ENCODE results near the gene ZNF280A.
"Not testable (repeated sequence)": the region's sequence is repeated elsewhere in the genome, so short reads cannot be mapped to it uniquely, and the experiment has no call there.

- not testable (repeated sequence) for TF ChIP-seq POLR2A (IDR thresholded peaks at IDR 0.05; ENCODE audit: low read depth, low read length); EZH2 (IDR thresholded peaks at IDR 0.05; ENCODE audit: borderline replicate concordance, low read depth, low read length, severe bottlenecking); CTCF (IDR thresholded peaks at IDR 0.05; ENCODE audit: extremely low read depth in 1 of 2, insufficient read depth in 1 of 2, low read depth in 1 of 2, low read length in 2 of 2); JUN (IDR thresholded peaks at IDR 0.05; ENCODE audit: borderline replicate concordance, insufficient read depth, insufficient read length, low read depth); MAX (IDR thresholded peaks at IDR 0.05; ENCODE audit: insufficient read depth, insufficient read length); FOS (IDR thresholded peaks at IDR 0.05; ENCODE audit: borderline replicate concordance, insufficient read depth, low read length); POLR2AphosphoS5 (IDR thresholded peaks at IDR 0.05; ENCODE audit: insufficient read depth, low read depth, low read length); GATA2 (IDR thresholded peaks at IDR 0.05; ENCODE audit: insufficient read depth, insufficient read length, low read depth, low read length)
Observed at GRCh38 chr22:22514431-22514830, 5.6 kb downstream of the ZNF280A start.
